HG03521 (cell line): ENCODE measurements around the gene CATSPER3.

Experiments used
- ATAC-seq: cut with Tn5 transposase; IDR thresholded peaks from one replicate; pipeline ENCODE4 v1.9.1; 2021; ENCODE audit warnings: mild to moderate bottlenecking, moderate library complexity; ENCODE audit not compliant: unreplicated experiment

Gene CATSPER3

DNA sequence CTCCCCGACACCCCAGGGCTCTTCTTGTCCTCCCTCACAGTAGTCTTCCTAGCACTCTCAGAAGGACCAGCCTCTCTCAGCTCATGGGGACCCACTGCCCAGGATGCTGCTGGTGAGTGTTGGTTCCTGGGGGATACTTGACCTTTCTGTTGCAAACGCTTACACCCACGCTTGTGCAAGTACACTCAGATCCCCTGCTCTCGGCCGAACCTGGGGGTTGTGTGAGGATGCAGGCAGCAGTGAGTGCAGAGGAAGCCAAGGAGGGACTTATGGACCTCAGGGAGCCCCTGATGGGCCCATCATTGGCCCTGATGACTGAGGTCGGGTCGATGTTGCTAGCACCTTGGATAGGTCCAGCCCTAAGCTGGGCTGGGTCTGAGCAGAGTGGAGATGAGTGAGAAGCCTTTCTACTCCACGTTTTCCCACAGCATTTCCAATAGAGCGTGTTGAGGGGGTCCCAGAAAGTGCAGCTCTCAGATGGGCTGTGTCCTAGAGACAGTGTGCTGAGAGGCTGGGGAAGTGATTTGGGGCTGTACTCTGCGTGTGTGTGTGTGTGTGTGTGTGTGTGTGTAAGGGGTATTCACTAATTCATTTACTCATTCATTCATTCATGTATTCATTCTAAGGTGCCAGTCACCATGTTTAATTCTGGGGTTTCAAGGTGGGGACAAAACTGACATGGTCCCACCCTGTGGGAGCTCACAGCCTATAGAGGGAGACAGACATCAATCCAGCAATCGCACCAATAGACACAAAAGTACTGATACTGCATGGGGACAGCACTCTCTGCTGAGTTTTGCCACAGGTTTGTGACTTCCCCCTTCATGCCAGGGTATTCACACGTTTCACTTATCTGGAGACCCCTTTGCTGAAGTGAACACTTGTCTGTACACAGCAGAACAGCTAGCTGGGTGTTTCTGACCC lies 91.6 kb downstream of the CATSPER3 start:
- ATAC-seq, result no peak

DNA sequence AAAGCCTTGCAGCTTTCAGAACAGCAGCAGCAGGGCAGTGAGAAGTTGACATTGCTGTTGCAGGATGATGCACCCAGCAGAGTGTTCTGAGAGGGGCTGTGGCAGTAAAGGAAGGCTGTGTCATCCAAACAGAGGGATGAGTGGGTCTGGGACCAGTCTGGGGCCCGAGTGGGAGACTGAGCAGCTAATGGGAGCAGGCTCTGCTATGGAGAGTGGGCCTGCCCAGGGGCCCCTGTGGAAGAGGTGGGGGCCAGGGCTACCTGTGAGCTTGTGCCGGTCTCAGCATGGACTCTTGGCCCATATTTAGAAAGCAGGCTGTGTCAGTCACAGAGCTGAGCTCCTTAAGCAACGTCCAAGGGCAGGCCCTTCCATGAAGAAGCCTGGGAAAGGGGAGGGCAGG lies 92.3 kb downstream of the CATSPER3 start:
- ATAC-seq, result no peak

DNA sequence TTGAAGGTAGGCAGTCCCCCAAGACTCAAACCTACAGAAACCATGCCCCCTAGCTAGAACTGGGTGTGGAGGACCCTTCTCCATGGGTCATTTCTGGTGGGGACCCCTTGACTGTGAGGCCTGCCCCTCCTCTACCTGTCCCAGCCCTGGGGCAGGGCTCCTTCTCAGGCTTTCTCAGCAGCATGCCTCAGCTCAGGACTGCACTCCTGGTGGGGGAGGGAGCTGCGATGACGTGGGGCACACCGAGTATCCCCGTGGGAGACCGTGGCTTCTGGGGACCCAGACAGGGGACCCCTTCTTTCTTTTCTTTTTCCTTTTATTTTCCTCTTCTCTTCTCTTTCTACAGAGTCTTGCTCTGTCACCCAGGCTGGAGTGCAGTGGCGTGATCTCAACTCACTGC lies 93.3 kb downstream of the CATSPER3 start:
- ATAC-seq, result no peak
